GM19324 (cell line): ENCODE results near the gene MOB2.

ENCODE experiments used
- ATAC-seq: cut with Tn5 transposase; IDR thresholded peaks from one replicate; pipeline ENCODE4 v1.9.1; 2021; ENCODE audit warnings: mild to moderate bottlenecking, moderate library complexity; ENCODE audit not compliant: unreplicated experiment, low FRiP score

Gene MOB2

DNA sequence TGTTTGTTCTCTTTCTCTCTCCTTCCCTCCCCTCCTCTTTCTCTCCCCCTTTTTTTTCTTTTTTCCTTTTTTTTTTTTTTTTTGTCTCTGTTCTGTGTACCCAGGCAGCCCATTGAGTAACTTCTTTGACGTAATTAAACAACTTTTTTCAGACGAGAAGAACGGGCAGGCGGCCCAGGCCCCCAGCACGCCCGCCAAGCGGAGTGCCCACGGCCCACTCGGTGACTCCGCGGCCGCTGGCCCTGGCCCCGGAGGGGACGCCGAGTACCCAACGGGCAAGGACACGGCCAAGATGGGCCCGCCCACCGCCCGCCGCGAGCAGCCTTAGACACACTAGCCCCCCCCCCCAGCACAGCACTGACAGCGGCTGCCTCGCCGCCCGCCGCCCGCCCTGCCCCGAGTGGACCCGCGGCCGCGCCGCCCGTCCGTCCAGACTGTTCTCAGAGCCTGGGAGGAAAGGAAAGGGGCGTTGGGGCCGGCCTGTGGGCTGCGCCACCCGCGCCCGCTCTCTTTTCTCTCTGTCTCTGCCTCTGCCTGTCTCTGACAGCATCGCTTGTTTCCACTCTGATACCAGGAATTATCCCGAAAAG lies 26.1 kb downstream of the MOB2 start:
- no peak for ATAC-seq

DNA sequence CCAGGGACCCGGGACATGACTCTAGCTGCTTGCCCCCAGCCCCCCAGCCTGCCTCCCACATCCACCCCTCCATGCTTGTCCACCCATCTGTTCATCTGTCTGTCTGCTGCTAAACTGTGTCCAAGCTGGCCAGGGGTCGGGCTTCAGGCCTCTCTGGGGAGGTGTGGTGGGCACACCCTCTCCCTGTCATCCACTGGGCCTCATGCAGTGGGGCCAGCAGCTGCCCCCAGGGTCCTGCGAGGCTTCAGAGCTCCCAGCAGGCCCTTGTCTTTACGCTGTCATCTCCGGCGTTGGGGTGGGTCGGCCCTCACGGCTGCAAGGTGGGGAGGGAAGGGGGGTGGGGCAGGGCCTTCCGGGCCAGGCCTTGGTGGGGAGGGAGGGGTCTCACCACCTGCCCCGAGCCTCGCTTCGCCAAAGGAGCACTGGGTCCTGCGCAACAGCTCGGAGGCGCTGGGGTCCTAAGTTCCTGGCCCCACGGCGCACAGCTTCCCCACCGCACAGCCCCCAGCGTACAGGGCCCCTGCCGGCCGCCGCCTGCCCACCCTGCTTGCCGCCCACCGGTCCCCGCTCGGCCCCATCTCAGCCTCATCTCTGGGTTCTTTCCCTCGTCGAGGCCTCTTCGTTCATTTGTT lies 26.7 kb downstream of the MOB2 start:
- no peak for ATAC-seq

GRCh38 chr11:1459219-1459575 lies 27.4 kb downstream of the MOB2 start:
- ATAC-seq, result no peak

- no peak for ATAC-seq
Measured at GRCh38 chr11:1458340-1459218, 28.0 kb downstream of the MOB2 start.

GRCh38 chr11:1457856-1458255 lies 28.7 kb downstream of the MOB2 start:
- no peak for ATAC-seq

DNA sequence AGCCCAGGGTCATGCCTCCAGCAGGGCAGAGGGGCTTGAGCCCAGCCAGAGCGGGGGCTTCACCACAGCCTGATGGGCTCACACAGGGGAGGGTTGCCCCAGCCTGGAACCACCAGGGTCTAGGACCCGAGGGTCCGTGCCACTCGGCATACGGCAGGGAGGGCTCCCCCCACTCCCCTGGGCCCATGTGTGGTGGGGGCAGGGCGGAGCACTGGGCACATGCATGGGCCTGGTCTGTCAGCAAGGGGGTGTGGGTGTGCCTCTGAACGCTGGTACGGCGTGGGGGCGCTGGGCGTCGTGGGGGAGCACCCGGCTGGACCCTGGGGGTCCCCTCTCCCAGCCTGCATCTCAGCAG lies 29.3 kb downstream of the MOB2 start:
- no peak for ATAC-seq

GRCh38 chr11:1456596-1457325 lies 29.8 kb downstream of the MOB2 start:
- ATAC-seq, result no peak

- no peak for ATAC-seq
Measured at GRCh38 chr11:1456176-1456575, 30.4 kb downstream of the MOB2 start.

- ATAC-seq, result no peak
Measured at GRCh38 chr11:1455763-1456060, 30.9 kb downstream of the MOB2 start.

- no peak for ATAC-seq
Measured at GRCh38 chr11:1455032-1455762, 31.4 kb downstream of the MOB2 start.

DNA sequence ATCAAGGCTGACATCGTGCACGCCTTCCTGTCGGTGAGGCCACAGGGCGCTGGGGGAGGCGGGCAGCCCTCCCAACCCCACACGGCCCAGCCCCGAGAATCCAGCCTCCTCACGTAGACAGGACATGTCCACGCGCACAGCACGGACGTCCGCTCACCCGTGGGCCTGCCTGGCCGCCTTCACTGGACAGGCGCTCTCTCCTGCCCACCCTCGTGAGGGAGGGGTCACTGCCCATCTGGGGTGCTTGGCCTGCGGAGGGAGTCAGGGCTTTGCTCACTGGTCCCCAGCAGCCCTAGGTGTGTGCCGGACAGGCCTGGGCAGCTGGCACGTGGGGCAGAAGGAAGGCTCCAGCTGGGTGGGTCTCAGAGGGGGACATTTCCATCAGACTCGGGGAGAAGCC lies 32.0 kb downstream of the MOB2 start:
- no peak for ATAC-seq

GRCh38 chr11:1453611-1454034 lies 33.0 kb downstream of the MOB2 start:
- no peak for ATAC-seq

GRCh38 chr11:1452744-1453143 lies 33.8 kb downstream of the MOB2 start:
- ATAC-seq, result no peak

DNA sequence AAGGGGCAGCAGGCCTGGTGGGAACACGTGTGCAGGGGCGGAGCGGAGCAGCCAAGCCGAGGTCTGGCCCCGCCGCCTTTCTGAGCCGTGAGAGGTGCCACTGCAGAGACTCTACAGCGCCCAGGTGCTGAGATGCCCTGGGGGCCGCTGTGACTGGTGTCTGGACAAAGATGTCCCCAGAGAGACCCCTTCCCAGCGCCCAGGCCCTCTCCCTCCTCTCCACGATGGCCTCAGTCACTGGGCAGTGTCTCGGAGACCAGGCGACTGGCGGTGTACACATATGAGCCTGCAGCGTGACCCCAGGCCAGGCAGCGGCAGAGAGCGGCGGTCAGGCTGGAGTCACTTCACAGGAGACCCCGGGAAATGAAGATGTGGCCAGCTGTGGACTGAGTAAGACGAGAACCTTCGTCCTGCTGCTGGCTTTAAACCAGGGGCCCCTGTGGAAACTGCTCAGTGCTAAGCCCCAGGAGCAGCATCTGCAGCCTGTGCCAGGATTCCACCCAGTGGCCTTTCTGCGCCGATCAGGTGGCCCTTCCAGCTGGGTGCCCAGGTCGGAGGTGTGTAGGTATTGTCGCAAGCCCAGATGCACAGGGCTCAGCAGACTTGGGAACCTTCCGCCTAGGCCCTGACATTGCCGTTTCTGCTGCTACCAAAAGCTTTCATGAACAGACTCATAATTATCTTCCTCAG lies 34.7 kb downstream of the MOB2 start:
- no peak for ATAC-seq

GRCh38 chr11:1450949-1451710 lies 35.4 kb downstream of the MOB2 start:
- ATAC-seq, result no peak

DNA sequence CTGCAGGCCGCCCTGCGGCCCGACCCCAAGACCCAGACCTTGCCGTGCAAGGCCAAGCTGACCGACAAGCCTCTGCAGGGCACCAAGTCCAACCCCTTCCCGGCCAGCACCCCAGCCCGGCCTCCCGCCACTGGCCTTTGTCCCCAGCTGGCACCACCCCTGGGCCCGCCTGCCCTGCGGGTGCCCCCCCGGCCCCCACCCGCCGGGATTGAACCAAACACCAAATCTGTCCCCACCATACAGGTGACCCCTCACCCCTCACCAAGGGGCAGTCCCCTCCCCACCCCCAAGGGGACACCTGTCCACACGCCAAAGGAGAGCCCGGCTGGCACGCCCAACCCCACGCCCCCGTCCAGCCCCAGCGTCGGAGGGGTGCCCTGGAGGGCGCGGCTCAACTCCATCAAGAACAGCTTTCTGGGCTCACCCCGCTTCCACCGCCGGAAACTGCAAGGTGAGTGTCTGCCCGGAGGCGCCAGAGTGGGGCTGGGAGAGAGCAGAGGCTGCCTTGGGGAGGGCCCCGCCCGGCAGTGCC lies 36.2 kb downstream of the MOB2 start:
- no peak for ATAC-seq

GRCh38 chr11:1449490-1450243 lies 36.9 kb downstream of the MOB2 start:
- ATAC-seq, result no peak

- ATAC-seq, result no peak
Measured at GRCh38 chr11:1448882-1449281, 37.7 kb downstream of the MOB2 start.
